PFSK-1 (cell line): ENCODE data around the gene NID1.

Experiments used
- POLR2AphosphoS5 ChIP-seq: IDR thresholded peaks from 2 replicates; pipeline ENCODE4 v1.6.1; 2012; ENCODE audit warnings: low read depth, mild to moderate bottlenecking, control low read depth, low read length, moderate library complexity
- SIN3A ChIP-seq: IDR thresholded peaks from 2 replicates; pipeline ENCODE4 v1.6.1; 2012; ENCODE audit warnings: mild to moderate bottlenecking, low read length, moderate library complexity, borderline replicate concordance; ENCODE audit not compliant: insufficient read depth
- TF ChIP-seq, protein P1 (sequence below), 2 experiments: IDR thresholded peaks; 2 replicates each; pipeline versions ENCODE4 v1.6.1 to v1.8.0; 2011 to 2012; ENCODE audit warnings: low read depth in 2 of 2, low read length in 2 of 2, control low read depth in 1 of 2, inconsistent platforms in 1 of 2, mild to moderate bottlenecking in 1 of 2, moderate library complexity in 1 of 2; ENCODE audit not compliant: insufficient read depth in 1 of 2

DNA sequence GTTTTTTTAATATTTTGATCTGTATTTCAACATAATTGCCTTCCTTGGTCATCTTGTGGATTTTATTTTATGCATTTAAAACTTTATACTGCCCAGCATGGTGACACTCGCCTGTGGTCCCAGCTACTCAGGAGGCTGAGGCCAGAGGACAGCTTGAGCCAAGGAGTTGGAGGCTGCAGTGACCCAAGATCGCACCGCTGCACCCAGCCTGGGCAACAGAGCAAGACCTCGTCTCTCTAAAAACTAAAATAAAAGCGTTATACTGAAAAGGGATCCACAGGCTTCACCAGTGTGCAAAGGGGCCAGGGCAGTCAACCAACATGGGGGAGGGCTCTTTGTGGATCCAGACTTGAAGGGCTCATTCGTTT lies 1.4 kb downstream of the NID1 start:
- TF ChIP-seq, protein P1, sequence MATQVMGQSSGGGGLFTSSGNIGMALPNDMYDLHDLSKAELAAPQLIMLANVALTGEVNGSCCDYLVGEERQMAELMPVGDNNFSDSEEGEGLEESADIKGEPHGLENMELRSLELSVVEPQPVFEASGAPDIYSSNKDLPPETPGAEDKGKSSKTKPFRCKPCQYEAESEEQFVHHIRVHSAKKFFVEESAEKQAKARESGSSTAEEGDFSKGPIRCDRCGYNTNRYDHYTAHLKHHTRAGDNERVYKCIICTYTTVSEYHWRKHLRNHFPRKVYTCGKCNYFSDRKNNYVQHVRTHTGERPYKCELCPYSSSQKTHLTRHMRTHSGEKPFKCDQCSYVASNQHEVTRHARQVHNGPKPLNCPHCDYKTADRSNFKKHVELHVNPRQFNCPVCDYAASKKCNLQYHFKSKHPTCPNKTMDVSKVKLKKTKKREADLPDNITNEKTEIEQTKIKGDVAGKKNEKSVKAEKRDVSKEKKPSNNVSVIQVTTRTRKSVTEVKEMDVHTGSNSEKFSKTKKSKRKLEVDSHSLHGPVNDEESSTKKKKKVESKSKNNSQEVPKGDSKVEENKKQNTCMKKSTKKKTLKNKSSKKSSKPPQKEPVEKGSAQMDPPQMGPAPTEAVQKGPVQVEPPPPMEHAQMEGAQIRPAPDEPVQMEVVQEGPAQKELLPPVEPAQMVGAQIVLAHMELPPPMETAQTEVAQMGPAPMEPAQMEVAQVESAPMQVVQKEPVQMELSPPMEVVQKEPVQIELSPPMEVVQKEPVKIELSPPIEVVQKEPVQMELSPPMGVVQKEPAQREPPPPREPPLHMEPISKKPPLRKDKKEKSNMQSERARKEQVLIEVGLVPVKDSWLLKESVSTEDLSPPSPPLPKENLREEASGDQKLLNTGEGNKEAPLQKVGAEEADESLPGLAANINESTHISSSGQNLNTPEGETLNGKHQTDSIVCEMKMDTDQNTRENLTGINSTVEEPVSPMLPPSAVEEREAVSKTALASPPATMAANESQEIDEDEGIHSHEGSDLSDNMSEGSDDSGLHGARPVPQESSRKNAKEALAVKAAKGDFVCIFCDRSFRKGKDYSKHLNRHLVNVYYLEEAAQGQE (IDR thresholded peaks at IDR 0.05; ENCODE audit: insufficient read depth in 1 of 2, low read depth in 2 of 2, low read length in 2 of 2), result no peak
- TF ChIP-seq POLR2AphosphoS5 (no peak), SIN3A (no peak)
